H7 (cell line): ENCODE measurements around the gene HOXA3. TPM values are rescaled to one million over a fixed set of nuclear protein-coding genes. Genes with fewer than 3 reads are reported as not detected.

Experiments
- DNase-seq: peaks from one replicate; pipeline ENCODE4 v3.0.0; 2012
- H3K27me3 ChIP-seq: 2 replicates; pipeline ENCODE4 v1.6.0; 2011; ENCODE audit warnings: mild to moderate bottlenecking, low read length; ENCODE audit not compliant: control insufficient read depth, insufficient read depth
- H3K36me3 ChIP-seq: replicated peaks from 2 replicates; pipeline ENCODE4 v1.5.1; 2011; ENCODE audit warnings: low read length; ENCODE audit not compliant: control insufficient read depth, insufficient read depth
- H3K4me3 ChIP-seq: 2 replicates; pipeline ENCODE4 v1.5.1; 2011; ENCODE audit warnings: low read depth, mild to moderate bottlenecking, control low read depth, low read length, moderate library complexity; ENCODE audit not compliant: insufficient read depth
- total RNA-seq: library from RNA; depleted of rRNA; stranded (reverse); fragments of >200 nt; shearing (Covaris generic); gene quantifications from 2 replicates; pipeline ENCODE4 v1.2.3, GENCODE V29; 2014

The HOXA3 gene
- total RNA-seq, 1 experiment from 2014 or later = not detected

- H3K36me3 ChIP-seq = no peaks in the 10 kb centered on the region
- peaks cover 100% of the 10 kb centered on the region for H3K27me3 ChIP-seq
- H3K4me3 ChIP-seq = no peak overlapping the region
- DNase-seq = peak; percentile 72
Observed at GRCh38 chr7:27175626-27176523, 23.5 kb upstream of the HOXA3 start.

GRCh38 chr7:27174874-27175625 lies 22.7 kb upstream of the HOXA3 start:
- DNase-seq = peak; percentile 35
- Histone ChIP-seq H3K4me3 (no peak overlapping the region), H3K27me3 (peaks cover 100% of the 10 kb centered on the region)

GRCh38 chr7:27173956-27174873 lies 21.8 kb upstream of the HOXA3 start, which contains the start of gene HOXA10:
Gene HOXA10 (minus strand): TSS chr7:27174320. CDS start chr7:27174306, 14 bp downstream.
- peaks cover 100% of the 10 kb centered on the region for H3K27me3 ChIP-seq
- H3K4me3 ChIP-seq = no peak within 1 kb of the TSS
- DNase-seq = peak; percentile 81
- H3K36me3 ChIP-seq = no peaks in the 10 kb centered on the region

More at GRCh38 chr7:27174874-27175625, 22.7 kb upstream of the HOXA3 start:
- no peaks in the 10 kb centered on the region for H3K36me3 ChIP-seq

- no peak overlapping the region for H3K4me3 ChIP-seq
- H3K36me3 ChIP-seq = no peaks in the 10 kb centered on the region
- DNase-seq = peak; percentile 81
- H3K27me3 ChIP-seq = peaks cover 100% of the 10 kb centered on the region
Observed at GRCh38 chr7:27173511-27173955, 21.1 kb upstream of the HOXA3 start.

GRCh38 chr7:27172823-27173510 lies 20.6 kb upstream of the HOXA3 start:
- Histone ChIP-seq H3K4me3 (no peak overlapping the region), H3K27me3 (peaks cover 100% of the 10 kb centered on the region)
- DNase-seq = peak; percentile 80

GRCh38 chr7:27172315-27172774 lies 20.0 kb upstream of the HOXA3 start:
- H3K27me3 ChIP-seq = peaks cover 100% of the 10 kb centered on the region
- no peak for DNase-seq
- H3K36me3 ChIP-seq = no peaks in the 10 kb centered on the region
- no peak overlapping the region for H3K4me3 ChIP-seq

More at GRCh38 chr7:27172823-27173510, 20.6 kb upstream of the HOXA3 start:
- H3K36me3 ChIP-seq = no peaks in the 10 kb centered on the region

- Histone ChIP-seq H3K36me3 (no peaks in the 10 kb centered on the region), H3K4me3 (no peak overlapping the region), H3K27me3 (peaks cover 100% of the 10 kb centered on the region)
- DNase-seq = no peak
Observed at GRCh38 chr7:27171637-27172314, 19.4 kb upstream of the HOXA3 start.

- no peak overlapping the region for H3K4me3 ChIP-seq
- no peak for DNase-seq
- no peaks in the 10 kb centered on the region for H3K36me3 ChIP-seq
- peaks cover 100% of the 10 kb centered on the region for H3K27me3 ChIP-seq
Observed at GRCh38 chr7:27171325-27171636, 18.9 kb upstream of the HOXA3 start.

GRCh38 chr7:27170426-27171324 lies 18.3 kb upstream of the HOXA3 start:
- no peak overlapping the region for H3K4me3 ChIP-seq

GRCh38 chr7:27169658-27170425 lies 17.5 kb upstream of the HOXA3 start:
- Histone ChIP-seq H3K36me3 (no peaks in the 10 kb centered on the region), H3K4me3 (no peak overlapping the region), H3K27me3 (peaks cover 100% of the 10 kb centered on the region)
- peak; percentile 82 for DNase-seq

More at GRCh38 chr7:27170426-27171324, 18.3 kb upstream of the HOXA3 start:
- Histone ChIP-seq H3K27me3 (peaks cover 100% of the 10 kb centered on the region), H3K36me3 (no peaks in the 10 kb centered on the region)
- no peak for DNase-seq

GRCh38 chr7:27168265-27168947 lies 16.0 kb upstream of the HOXA3 start:
- DNase-seq = no peak
- H3K36me3 ChIP-seq = no peaks in the 10 kb centered on the region
- peaks cover 100% of the 10 kb centered on the region for H3K27me3 ChIP-seq
- no peak overlapping the region for H3K4me3 ChIP-seq
